Measurements from ENCODE around the gene FYB1. TPM values are rescaled to one million over a fixed set of nuclear protein-coding genes. Genes with fewer than 3 reads are reported as not detected.

The FYB1 gene
- total RNA-seq, 1 donor from 2014 or later = not detected

DNA sequence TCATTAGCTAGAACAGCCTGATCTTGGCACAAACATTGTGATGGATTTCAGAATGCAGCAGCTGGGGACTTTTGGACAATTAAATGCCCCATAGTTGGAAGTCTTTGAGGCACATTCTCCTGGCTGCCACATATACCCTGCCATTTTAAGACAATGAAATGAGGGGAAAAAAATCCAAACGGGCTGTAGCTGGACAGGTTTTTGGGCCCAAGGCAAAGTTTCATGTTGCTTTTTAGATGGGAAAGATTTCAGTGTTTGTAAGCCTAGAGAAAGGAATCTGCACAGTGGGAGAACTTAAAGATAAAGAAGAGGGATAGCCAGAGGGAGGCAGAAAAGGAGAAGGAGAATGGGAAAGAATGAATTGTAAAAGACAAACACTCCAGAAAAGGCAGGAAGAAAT, 115.1 kb downstream of the FYB1 start:
- H3K27ac Mint-ChIP-seq (ENCODE audit: unreplicated experiment) = no peak overlapping the region
- no peak overlapping the region for H3K4me3 Mint-ChIP-seq
- peaks cover 3% of the 10 kb centered on the region for H3K9me3 Mint-ChIP-seq
- no peaks in the 10 kb centered on the region for H3K27me3 Mint-ChIP-seq (ENCODE audit: low read depth)
- peaks cover 11% of the 10 kb centered on the region for H3K4me1 Mint-ChIP-seq
- no peak for DNase-seq (ENCODE audit: low read depth, low spot score)
- TF ChIP-seq, protein P1, sequence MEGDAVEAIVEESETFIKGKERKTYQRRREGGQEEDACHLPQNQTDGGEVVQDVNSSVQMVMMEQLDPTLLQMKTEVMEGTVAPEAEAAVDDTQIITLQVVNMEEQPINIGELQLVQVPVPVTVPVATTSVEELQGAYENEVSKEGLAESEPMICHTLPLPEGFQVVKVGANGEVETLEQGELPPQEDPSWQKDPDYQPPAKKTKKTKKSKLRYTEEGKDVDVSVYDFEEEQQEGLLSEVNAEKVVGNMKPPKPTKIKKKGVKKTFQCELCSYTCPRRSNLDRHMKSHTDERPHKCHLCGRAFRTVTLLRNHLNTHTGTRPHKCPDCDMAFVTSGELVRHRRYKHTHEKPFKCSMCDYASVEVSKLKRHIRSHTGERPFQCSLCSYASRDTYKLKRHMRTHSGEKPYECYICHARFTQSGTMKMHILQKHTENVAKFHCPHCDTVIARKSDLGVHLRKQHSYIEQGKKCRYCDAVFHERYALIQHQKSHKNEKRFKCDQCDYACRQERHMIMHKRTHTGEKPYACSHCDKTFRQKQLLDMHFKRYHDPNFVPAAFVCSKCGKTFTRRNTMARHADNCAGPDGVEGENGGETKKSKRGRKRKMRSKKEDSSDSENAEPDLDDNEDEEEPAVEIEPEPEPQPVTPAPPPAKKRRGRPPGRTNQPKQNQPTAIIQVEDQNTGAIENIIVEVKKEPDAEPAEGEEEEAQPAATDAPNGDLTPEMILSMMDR (conservative IDR thresholded peaks at IDR 0.05) = no peak
- no peaks in the 10 kb centered on the region for H3K36me3 Mint-ChIP-seq (ENCODE audit: low read depth)

DNA sequence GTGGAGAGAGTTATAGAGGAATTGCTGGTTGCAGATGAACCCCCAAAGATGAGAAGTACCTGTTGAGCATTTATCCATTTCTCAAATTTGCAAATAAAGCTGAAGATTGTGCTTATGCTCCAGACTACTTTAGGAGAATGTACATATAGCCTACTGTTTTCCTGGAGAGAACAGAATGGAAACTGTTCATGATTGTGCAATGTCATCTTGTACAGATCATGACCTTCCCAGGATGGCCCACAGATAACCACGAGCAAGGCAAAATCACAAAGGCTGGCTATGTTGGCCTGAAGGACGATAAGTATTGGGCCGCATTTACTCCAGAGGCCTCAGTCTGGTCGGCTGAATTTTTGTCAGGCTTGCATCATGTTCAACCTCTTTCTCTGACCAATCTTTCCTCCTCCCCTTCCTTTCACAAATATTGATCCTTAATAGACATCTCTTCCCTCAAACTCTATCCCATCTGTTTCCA, 116.6 kb downstream of the FYB1 start:
- no peak overlapping the region for H3K4me3 Mint-ChIP-seq
- peaks cover 4% of the 10 kb centered on the region for H3K4me1 Mint-ChIP-seq
- no peaks in the 10 kb centered on the region for H3K27me3 Mint-ChIP-seq (ENCODE audit: low read depth)
- TF ChIP-seq, protein P1 (conservative IDR thresholded peaks at IDR 0.05) = no peak
- peaks cover 3% of the 10 kb centered on the region for H3K9me3 Mint-ChIP-seq
- DNase-seq (ENCODE audit: low read depth, low spot score) = no peak
- H3K36me3 Mint-ChIP-seq (ENCODE audit: low read depth) = no peaks in the 10 kb centered on the region
- no peak overlapping the region for H3K27ac Mint-ChIP-seq (ENCODE audit: unreplicated experiment)

- Mint-ChIP-seq H3K36me3 (ENCODE audit: low read depth) (no peaks in the 10 kb centered on the region), H3K27ac (ENCODE audit: unreplicated experiment) (no peak overlapping the region), H3K4me1 (peaks cover 4% of the 10 kb centered on the region), H3K27me3 (ENCODE audit: low read depth) (no peaks in the 10 kb centered on the region), H3K4me3 (no peak overlapping the region), H3K9me3 (peaks cover 3% of the 10 kb centered on the region)
- TF ChIP-seq, protein P1 (conservative IDR thresholded peaks at IDR 0.05) = no peak
- no peak for DNase-seq (ENCODE audit: low read depth, low spot score)
Observed at GRCh38 chr5:39100851-39101396, 118.4 kb downstream of the FYB1 start.

DNA sequence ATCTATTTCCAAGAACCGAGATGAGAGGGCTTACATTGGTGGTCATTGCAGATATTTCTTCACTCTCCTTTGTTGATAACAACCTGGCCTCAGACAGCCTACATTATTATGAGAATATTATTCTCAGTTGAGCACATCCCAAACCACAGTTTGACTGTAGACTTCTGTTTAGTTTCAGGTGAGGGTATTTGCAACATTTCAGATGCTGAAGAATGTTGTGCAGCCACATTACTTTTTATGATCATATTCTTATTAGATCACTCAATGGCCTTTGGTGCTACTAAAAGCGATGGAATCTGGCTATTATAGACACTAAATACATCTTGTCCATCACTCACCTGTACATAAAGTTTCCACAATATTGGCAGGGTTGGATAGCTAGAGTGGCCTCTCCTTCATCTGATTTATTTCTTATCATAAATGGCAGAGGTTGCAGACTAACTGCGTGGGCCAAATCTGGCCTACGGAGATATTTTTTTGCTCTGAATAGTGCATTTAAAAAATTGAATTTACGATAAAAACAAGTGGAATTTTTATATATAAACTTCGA, 119.0 kb downstream of the FYB1 start:
- peaks cover 4% of the 10 kb centered on the region for H3K4me1 Mint-ChIP-seq
- TF ChIP-seq, protein P1 (conservative IDR thresholded peaks at IDR 0.05) = no peak
- H3K9me3 Mint-ChIP-seq = peaks cover 3% of the 10 kb centered on the region
- H3K36me3 Mint-ChIP-seq (ENCODE audit: low read depth) = no peaks in the 10 kb centered on the region
- no peaks in the 10 kb centered on the region for H3K27me3 Mint-ChIP-seq (ENCODE audit: low read depth)
- no peak overlapping the region for H3K27ac Mint-ChIP-seq (ENCODE audit: unreplicated experiment)
- no peak for DNase-seq (ENCODE audit: low read depth, low spot score)
- H3K4me3 Mint-ChIP-seq = no peak overlapping the region

DNA sequence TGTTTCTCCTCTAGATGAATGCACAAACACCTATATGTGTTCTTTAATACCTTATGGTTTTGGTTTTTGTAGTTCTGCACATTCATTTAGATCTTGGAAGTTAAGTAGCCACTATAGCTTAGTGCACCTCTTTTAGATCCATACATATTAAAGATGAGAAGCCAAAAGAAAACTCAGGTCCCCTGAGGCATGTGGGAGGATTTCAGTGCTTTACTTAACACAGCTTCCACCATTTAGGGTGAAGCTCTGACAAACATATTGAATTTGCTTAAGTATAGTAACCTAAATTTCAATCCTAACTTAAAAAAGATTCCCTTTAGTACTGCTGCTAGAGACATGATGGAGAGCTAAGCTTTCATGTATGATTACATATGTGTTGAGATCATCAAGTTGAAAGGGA, 119.5 kb downstream of the FYB1 start:
- TF ChIP-seq, protein P1 (conservative IDR thresholded peaks at IDR 0.05) = no peak
- H3K9me3 Mint-ChIP-seq = peaks cover 3% of the 10 kb centered on the region
- H3K27ac Mint-ChIP-seq (ENCODE audit: unreplicated experiment) = no peak overlapping the region
- H3K4me1 Mint-ChIP-seq = peaks cover 4% of the 10 kb centered on the region
- DNase-seq (ENCODE audit: low read depth, low spot score) = no peak
- no peaks in the 10 kb centered on the region for H3K27me3 Mint-ChIP-seq (ENCODE audit: low read depth)
- H3K36me3 Mint-ChIP-seq (ENCODE audit: low read depth) = no peaks in the 10 kb centered on the region
- no peak overlapping the region for H3K4me3 Mint-ChIP-seq
